A549 (cell line): ENCODE measurements around the gene LCN9. TPM values are rescaled to one million over a fixed set of nuclear protein-coding genes. Genes with fewer than 3 reads are reported as not detected.

ENCODE experiments used
- ATAC-seq, 2 experiments: fragments of 200-7000 bp in 1 of 2; fragments of >200 bp in 1 of 2; cut with Nextera tagmentation in 1 of 2; cut with Tn5 transposase in 1 of 2; 3 replicates each; pipeline versions ENCODE4 v1.8.0 to v1.9.1; 2018 to 2020; ENCODE audit warnings: mild to moderate bottlenecking in 1 of 2, moderate library complexity in 1 of 2
- CTCF ChIA-PET: fragments of 300-600 bp; sonication (Branson Sonifier 250); formaldehyde crosslinking; extraction: SDS; loops from one replicate; lab custom pipeline; 2021; ENCODE audit warnings: antibody characterized with exemption, inconsistent platforms; lab: Yijun Ruan, JAX
- POLR2A ChIA-PET: fragments of 350-600 bp; formaldehyde crosslinking; extraction: SDS; loops from one replicate; lab custom pipeline; 2021; ENCODE audit warnings: antibody characterized with exemption, inconsistent platforms; lab: Yijun Ruan, JAX
- DNase-seq, 2 experiments: peaks; one replicate each; pipeline versions ENCODE4 v3.0.0 to v3.0.0-alpha.2; 2011 to 2016; ENCODE audit warnings: low read depth in 1 of 2, low spot score in 1 of 2
- FAIRE-seq: peaks from 2 replicates; lab custom pipeline; 2011; peaks lifted over from hg19 to GRCh38; lab: Jason Lieb, UNC
- H3K27ac ChIP-seq, 2 experiments: fragments of >200 bp; sonication (Bioruptor Twin); formaldehyde crosslinking; 3 replicates each; pipeline ENCODE4 v1.5.1; 2016 to 2017
- H3K4me1 ChIP-seq: fragments of >200 bp; sonication (Bioruptor Twin); formaldehyde crosslinking; 3 replicates; pipeline ENCODE4 v1.6.1; 2016
- H3K4me2 ChIP-seq: fragments of >200 bp; sonication (Bioruptor Twin); formaldehyde crosslinking; 3 replicates; pipeline ENCODE4 v1.6.1; 2016
- H3K4me3 ChIP-seq: fragments of >200 bp; sonication (Bioruptor Twin); formaldehyde crosslinking; 3 replicates; pipeline ENCODE4 v1.5.1; 2016
- H3K9me3 ChIP-seq: fragments of >200 bp; sonication (Bioruptor Twin); formaldehyde crosslinking; 3 replicates; pipeline ENCODE4 v1.6.1; 2016
- BHLHE40 ChIP-seq: IDR thresholded peaks from 2 replicates; pipeline ENCODE4 v1.6.1; 2012; ENCODE audit warnings: low read depth, low read length, inconsistent platforms
- CBX2 ChIP-seq: fragments of 200-600 bp; sonication (generic); IDR thresholded peaks from 2 replicates; pipeline ENCODE4 v1.6.1; 2016; ENCODE audit warnings: low read depth, mild to moderate bottlenecking, borderline replicate concordance
- CEBPB ChIP-seq, 2 experiments: fragments of >200 bp in 1 of 2; sonication (Bioruptor Twin) in 1 of 2; formaldehyde crosslinking in 1 of 2; IDR thresholded peaks; 2 replicates each; pipeline ENCODE4 v1.6.1; 2012 to 2016
- CHD4 ChIP-seq: fragments of 200-600 bp; sonication (generic); IDR thresholded peaks from 2 replicates; pipeline ENCODE4 v1.6.1; 2016; ENCODE audit warnings: antibody characterized with exemption, mild to moderate bottlenecking, borderline replicate concordance
- E2F6 ChIP-seq: IDR thresholded peaks from 2 replicates; pipeline ENCODE4 v1.6.1; 2012; ENCODE audit warnings: low read depth, borderline replicate concordance
- ESRRA ChIP-seq: fragments of 150-350 bp; IDR thresholded peaks from 2 replicates; pipeline ENCODE4 v1.6.1; 2014; ENCODE audit warnings: mild to moderate bottlenecking, low read length, borderline replicate concordance
- HDAC2 ChIP-seq: fragments of 200-600 bp; sonication (generic); IDR thresholded peaks from 2 replicates; pipeline ENCODE4 v1.6.1; 2016
- HES2 ChIP-seq: fragments of >200 bp; sonication (Bioruptor Twin); formaldehyde crosslinking; IDR thresholded peaks from 2 replicates; pipeline ENCODE4 v1.6.1; 2016
- HEYL ChIP-seq: fragments of 250-450 bp; sonication (Bioruptor Pico); IDR thresholded peaks from 2 replicates; pipeline ENCODE4 v1.8.0; 2021; ENCODE audit warnings: mild to moderate bottlenecking, moderate library complexity
- HOXB13 ChIP-seq: fragments of 250-450 bp; sonication (Bioruptor Pico); IDR thresholded peaks from 2 replicates; pipeline ENCODE4 v1.5.0; 2020; ENCODE audit warnings: low read depth, mild to moderate bottlenecking, moderate library complexity
- HOXB5 ChIP-seq: fragments of 250-450 bp; sonication (Bioruptor Pico); IDR thresholded peaks from 2 replicates; pipeline ENCODE4 v1.5.0; 2020; ENCODE audit warnings: mild to moderate bottlenecking, moderate library complexity
- KDM1A ChIP-seq: fragments of 200-600 bp; sonication (generic); IDR thresholded peaks from 2 replicates; pipeline ENCODE4 v1.6.1; 2016; ENCODE audit warnings: low read depth, mild to moderate bottlenecking
- KDM5A ChIP-seq: fragments of 200-600 bp; sonication (generic); IDR thresholded peaks from 2 replicates; pipeline ENCODE4 v1.6.1; 2016; ENCODE audit warnings: antibody characterized with exemption, mild to moderate bottlenecking
- MYC ChIP-seq: IDR thresholded peaks from 2 replicates; pipeline ENCODE4 v1.6.1; 2012; ENCODE audit warnings: mild to moderate bottlenecking, inconsistent platforms, low read length, improper control_type of control experiment, borderline replicate concordance
- PBX3 ChIP-seq: IDR thresholded peaks from 2 replicates; pipeline ENCODE4 v1.6.1; 2012
- PHF8 ChIP-seq: fragments of 200-600 bp; sonication (generic); IDR thresholded peaks from 2 replicates; pipeline ENCODE4 v1.6.1; 2016; ENCODE audit warnings: low read depth, mild to moderate bottlenecking, antibody characterized with exemption, moderate library complexity, borderline replicate concordance
- POLR2AphosphoS2 ChIP-seq: conservative IDR thresholded peaks from 2 replicates; pipeline ENCODE4 v1.6.1; 2012; ENCODE audit warnings: low read length, improper control_type of control experiment, inconsistent platforms
- RAD21 ChIP-seq, 2 experiments: fragments of >200 bp in 1 of 2; sonication (Bioruptor Twin) in 1 of 2; formaldehyde crosslinking in 1 of 2; IDR thresholded peaks in 1 of 2; conservative IDR thresholded peaks in 1 of 2; 2 replicates in 1 of 2; 3 replicates in 1 of 2; pipeline ENCODE4 v1.6.1; 2012 to 2018; ENCODE audit warnings: inconsistent platforms in 1 of 2
- RCOR1 ChIP-seq: fragments of 150-350 bp; IDR thresholded peaks from 2 replicates; pipeline ENCODE4 v1.6.1; 2014; ENCODE audit warnings: antibody characterized with exemption, low read length, low read depth
- REST ChIP-seq: fragments of 200-600 bp; sonication (generic); IDR thresholded peaks from 2 replicates; pipeline ENCODE4 v1.6.1; 2016; ENCODE audit warnings: antibody characterized with exemption, mild to moderate bottlenecking, moderate library complexity
- RNF2 ChIP-seq: fragments of 200-600 bp; sonication (generic); IDR thresholded peaks from 2 replicates; pipeline ENCODE4 v1.6.1; 2016; ENCODE audit warnings: low read depth, mild to moderate bottlenecking, antibody characterized with exemption, moderate library complexity, borderline replicate concordance
- SREBF2 ChIP-seq: fragments of 450-650 bp; IDR thresholded peaks from 2 replicates; pipeline ENCODE4 v1.6.1; 2014; ENCODE audit warnings: mild to moderate bottlenecking, moderate library complexity
- TFCP2L1 ChIP-seq: fragments of 250-450 bp; sonication (Bioruptor Pico); IDR thresholded peaks from 2 replicates; pipeline ENCODE4 v1.5.0; 2021; ENCODE audit warnings: mild to moderate bottlenecking
- ZFP36 ChIP-seq: fragments of 450-650 bp; IDR thresholded peaks from 2 replicates; pipeline ENCODE4 v1.6.1; 2014; ENCODE audit warnings: borderline replicate concordance; ENCODE audit not compliant: partially characterized antibody
- ZNF302 ChIP-seq: fragments of 250-450 bp; sonication (Bioruptor Pico); IDR thresholded peaks from 2 replicates; pipeline ENCODE4 v1.9.0; 2021; ENCODE audit warnings: inconsistent platforms, mild to moderate bottlenecking, moderate library complexity
- WGBS: methylation state at CpG from one replicate; pipeline ENCODE4 v1.1.6; 2017; ENCODE audit errors: missing lambda C conversion rate; 5-methylcytosine and 5-hydroxymethylcytosine counted together
- polyA plus RNA-seq, 4 experiments: library from polyadenylated mRNA; depleted of rRNA in 3 of 4; stranded (reverse); fragments of >200 nt; fragmentation: RNase III in 1 of 4; extraction: RNeasy Plus Mini Kit Qiagen cat#74134 plus additional on column Dnase treatment in 1 of 4; gene quantifications; 2 replicates in 3 of 4; 3 replicates in 1 of 4; pipeline ENCODE4 v1.2.3, GENCODE V29; 2011 to 2017

LCN9 gene
- polyA plus RNA-seq, 2 of the 4 experiments (the other 2 are of a cell fraction): not detected

- Histone ChIP-seq H3K27ac (no peak overlapping the region), H3K4me3 (no peak overlapping the region), H3K9me3 (no peaks in the 10 kb centered on the region), H3K4me1 (0 out of 3 replicates have a peak, but pooled peaks cover 5% of the 10 kb centered on the region), H3K4me2 (no peak overlapping the region)
- DNase-seq (no peak), ATAC-seq (peak in 1 of 2 experiments; percentile 5; a peak in 1 of 6 replicates), FAIRE-seq (no peak)
- 44% methylated on average over 3 of the region's 15 CpGs for WGBS
- POLR2A ChIA-PET: no interaction called here
- CTCF ChIA-PET: no interaction called here
- no peak for TF ChIP-seq HEYL (CRISPR knock-in tag)
- TF ChIP-seq MYC: no peak
- no peak for TF ChIP-seq BHLHE40
- no peak for TF ChIP-seq ESRRA
- TF ChIP-seq POLR2AphosphoS2: no peak
- no peak for TF ChIP-seq CHD4
- no peak for TF ChIP-seq HOXB13 (CRISPR knock-in tag)
- no peak for TF ChIP-seq RAD21 (conservative IDR thresholded peaks at IDR 0.05 in 1 of 2, IDR thresholded peaks at IDR 0.05 in 1 of 2)
- no peak for TF ChIP-seq CBX2
- no peak for TF ChIP-seq HES2
- no peak for TF ChIP-seq REST
- no peak for TF ChIP-seq KDM1A
- no peak for TF ChIP-seq ZFP36
- TF ChIP-seq RCOR1: no peak
- no peak for TF ChIP-seq KDM5A
- TF ChIP-seq, all 56 proteins: peak for 0
Measured at GRCh38 chr9:135683401-135684034, 20.4 kb downstream of the LCN9 start.

GRCh38 chr9:135684691-135685090, 21.6 kb downstream of the LCN9 start:
- ATAC-seq: no peak
- no peak for TF ChIP-seq PBX3
- TF ChIP-seq HOXB5 (CRISPR knock-in tag): no peak

GRCh38 chr9:135687216-135687615, 24.1 kb downstream of the LCN9 start:
- no peak overlapping the region for H3K4me3 ChIP-seq
- FAIRE-seq: no peak
- no peak for ATAC-seq
- H3K27ac ChIP-seq: no peak overlapping the region
- 78% methylated on average over 15 of the region's 15 CpGs for WGBS
- no peak overlapping the region for H3K4me2 ChIP-seq
- H3K4me1 ChIP-seq: no peaks in the 10 kb centered on the region
- CTCF ChIA-PET: no interaction called here
- no peaks in the 10 kb centered on the region for H3K9me3 ChIP-seq
- DNase-seq: no peak
- POLR2A ChIA-PET: no interaction called here
- TF ChIP-seq HDAC2 (no peak), CHD4 (no peak), CEBPB (IDR thresholded peaks at IDR 0.05) (no peak), HES2 (no peak), E2F6 (no peak), RNF2 (no peak), BHLHE40 (no peak), SREBF2 (no peak), PHF8 (no peak), ZNF302 (CRISPR knock-in tag) (no peak), TFCP2L1 (CRISPR knock-in tag) (no peak)

More at GRCh38 chr9:135684691-135685090, 21.6 kb downstream of the LCN9 start:
- FAIRE-seq (no peak), DNase-seq (no peak)
- CTCF ChIA-PET: no interaction called here
- POLR2A ChIA-PET: no interaction called here
- H3K4me2 ChIP-seq: no peak overlapping the region
- no peak overlapping the region for H3K27ac ChIP-seq
- H3K9me3 ChIP-seq: no peaks in the 10 kb centered on the region
- 8% methylated on average over 6 of the region's 17 CpGs for WGBS
- H3K4me1 ChIP-seq: 0 out of 3 replicates have a peak, but pooled peaks cover 5% of the 10 kb centered on the region
- H3K4me3 ChIP-seq: no peak overlapping the region
